ENCODE data around the gene LYRM4. TPM values are rescaled to one million over a fixed set of nuclear protein-coding genes. Genes with fewer than 3 reads are reported as not detected.

The LYRM4 gene
- total and polyA plus RNA-seq, 2 donors (not counting 1 experiment from before 2014, with no cell fraction given) = 14.5 to 31.9 TPM

DNA sequence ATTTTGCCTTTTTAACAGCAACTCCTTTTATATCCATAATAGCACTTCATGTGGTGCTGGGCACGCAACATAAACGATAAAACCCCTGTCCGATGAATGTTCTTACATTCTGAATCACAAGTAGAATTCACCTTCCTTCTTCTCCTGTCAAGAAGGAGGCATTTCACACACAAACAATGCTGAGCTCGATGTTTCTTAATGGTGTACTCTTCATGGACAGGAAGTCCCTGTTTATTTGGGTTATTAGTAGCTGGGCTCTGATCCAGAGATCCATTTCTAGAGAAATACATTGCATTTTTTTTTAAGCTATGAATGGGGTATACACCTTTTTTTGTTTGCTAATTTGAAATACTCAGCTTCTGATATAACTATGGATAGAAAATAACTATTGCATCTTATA is 93.2 kb downstream of the LYRM4 start:
- Histone ChIP-seq H3K4me1 (ENCODE audit: control insufficient read depth, extremely low read depth, insufficient read depth, low read length) (no peaks in the 10 kb centered on the region), H3K9ac (ENCODE audit: insufficient read depth, low read length) (no peak overlapping the region), H2AFZ (ENCODE audit: low read length) (no peak overlapping the region), H3K9me3 (ENCODE audit: control insufficient read depth, insufficient read depth, low read depth, low read length) (no peaks in the 10 kb centered on the region), H3K4me2 (ENCODE audit: extremely low read depth, insufficient read depth, low read length) (no peak overlapping the region), H4K20me1 (ENCODE audit: control insufficient read depth, extremely low read depth, insufficient read depth, low read length) (no peaks in the 10 kb centered on the region), H3K36me3 (ENCODE audit: control insufficient read depth, insufficient read depth, low read length) (no peaks in the 10 kb centered on the region), H3K79me2 (ENCODE audit: control insufficient read depth, insufficient read depth, low read length) (no peaks in the 10 kb centered on the region), H3K27me3 (ENCODE audit: control insufficient read depth, insufficient read depth, low read length) (no peaks in the 10 kb centered on the region), H3K27ac (ENCODE audit: insufficient read depth, low read length) (no peak overlapping the region), H3K4me3 (replicated peaks in 1 of 4; ENCODE audit: control extremely low read depth in 1 of 4, insufficient read depth in 1 of 4, low read depth in 3 of 4, low read length in 4 of 4) (no peak overlapping the region)
- DNase-seq (ENCODE audit: low read depth in 2 of 2) = peak; percentile 26 to 63
- TF ChIP-seq, protein P1, sequence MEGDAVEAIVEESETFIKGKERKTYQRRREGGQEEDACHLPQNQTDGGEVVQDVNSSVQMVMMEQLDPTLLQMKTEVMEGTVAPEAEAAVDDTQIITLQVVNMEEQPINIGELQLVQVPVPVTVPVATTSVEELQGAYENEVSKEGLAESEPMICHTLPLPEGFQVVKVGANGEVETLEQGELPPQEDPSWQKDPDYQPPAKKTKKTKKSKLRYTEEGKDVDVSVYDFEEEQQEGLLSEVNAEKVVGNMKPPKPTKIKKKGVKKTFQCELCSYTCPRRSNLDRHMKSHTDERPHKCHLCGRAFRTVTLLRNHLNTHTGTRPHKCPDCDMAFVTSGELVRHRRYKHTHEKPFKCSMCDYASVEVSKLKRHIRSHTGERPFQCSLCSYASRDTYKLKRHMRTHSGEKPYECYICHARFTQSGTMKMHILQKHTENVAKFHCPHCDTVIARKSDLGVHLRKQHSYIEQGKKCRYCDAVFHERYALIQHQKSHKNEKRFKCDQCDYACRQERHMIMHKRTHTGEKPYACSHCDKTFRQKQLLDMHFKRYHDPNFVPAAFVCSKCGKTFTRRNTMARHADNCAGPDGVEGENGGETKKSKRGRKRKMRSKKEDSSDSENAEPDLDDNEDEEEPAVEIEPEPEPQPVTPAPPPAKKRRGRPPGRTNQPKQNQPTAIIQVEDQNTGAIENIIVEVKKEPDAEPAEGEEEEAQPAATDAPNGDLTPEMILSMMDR (conservative IDR thresholded peaks at IDR 0.05 in 1 of 2, IDR thresholded peaks at IDR 0.05 in 1 of 2; ENCODE audit: low read depth in 1 of 2, low read length in 2 of 2) = no peak
- TF ChIP-seq EZH2 (IDR thresholded peaks at IDR 0.05; ENCODE audit: low read length, missing control alignments) = no peak

DNA sequence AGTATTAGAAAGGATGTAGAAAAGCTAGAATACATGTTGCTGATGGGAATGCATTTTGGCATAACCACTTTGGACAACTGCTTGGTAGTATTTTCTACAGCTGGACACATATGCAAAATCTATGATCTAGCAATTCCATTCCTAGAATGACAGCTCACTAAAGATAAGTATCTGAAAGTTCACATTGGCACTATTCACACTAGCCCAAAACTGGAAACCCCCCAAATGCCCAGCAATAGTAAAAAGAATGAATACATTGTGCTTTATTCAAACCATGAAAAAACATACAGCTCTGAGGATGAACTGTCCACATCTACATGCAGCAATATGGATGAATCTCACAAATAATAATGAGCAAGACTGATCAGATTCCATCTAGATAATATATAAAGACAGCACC is 96.7 kb downstream of the LYRM4 start:
- Histone ChIP-seq H3K4me3 (replicated peaks in 1 of 4; ENCODE audit: control extremely low read depth in 1 of 4, insufficient read depth in 1 of 4, low read depth in 3 of 4, low read length in 4 of 4) (no peak overlapping the region), H3K4me2 (ENCODE audit: extremely low read depth, insufficient read depth, low read length) (no peak overlapping the region), H3K4me1 (ENCODE audit: control insufficient read depth, extremely low read depth, insufficient read depth, low read length) (no peaks in the 10 kb centered on the region), H4K20me1 (ENCODE audit: control insufficient read depth, extremely low read depth, insufficient read depth, low read length) (no peaks in the 10 kb centered on the region), H3K9me3 (ENCODE audit: control insufficient read depth, insufficient read depth, low read depth, low read length) (no peaks in the 10 kb centered on the region), H3K27ac (ENCODE audit: insufficient read depth, low read length) (no peak overlapping the region), H2AFZ (ENCODE audit: low read length) (no peak overlapping the region), H3K36me3 (ENCODE audit: control insufficient read depth, insufficient read depth, low read length) (no peaks in the 10 kb centered on the region), H3K27me3 (ENCODE audit: control insufficient read depth, insufficient read depth, low read length) (no peaks in the 10 kb centered on the region), H3K79me2 (ENCODE audit: control insufficient read depth, insufficient read depth, low read length) (no peaks in the 10 kb centered on the region), H3K9ac (ENCODE audit: insufficient read depth, low read length) (no peak overlapping the region)
- TF ChIP-seq EZH2 (IDR thresholded peaks at IDR 0.05; ENCODE audit: low read length, missing control alignments) = no peak
- no peak for DNase-seq (ENCODE audit: low read depth in 2 of 2)

DNA sequence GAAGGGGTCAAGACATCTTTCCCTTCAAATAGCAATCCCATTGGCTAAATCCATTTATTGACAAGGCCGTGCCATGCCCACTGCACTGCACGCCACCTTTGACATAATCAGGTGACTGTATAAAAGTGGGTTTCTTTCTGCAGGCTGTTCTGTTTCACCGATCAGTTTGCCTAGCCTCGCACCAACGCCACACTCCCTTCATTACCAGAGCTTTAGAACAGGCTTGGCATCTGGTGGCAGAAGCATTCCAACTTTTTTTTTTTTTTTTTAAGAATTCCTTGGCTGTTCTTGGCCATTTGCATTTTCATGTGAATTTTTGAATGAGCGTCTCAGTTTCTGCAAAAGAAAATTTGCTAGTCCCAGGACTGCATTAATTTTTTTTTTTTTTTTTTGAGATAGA is 97.5 kb downstream of the LYRM4 start:
- no peak overlapping the region for H3K4me2 ChIP-seq (ENCODE audit: extremely low read depth, insufficient read depth, low read length)
- H3K27me3 ChIP-seq (ENCODE audit: control insufficient read depth, insufficient read depth, low read length) = no peaks in the 10 kb centered on the region
- H4K20me1 ChIP-seq (ENCODE audit: control insufficient read depth, extremely low read depth, insufficient read depth, low read length) = no peaks in the 10 kb centered on the region
- H3K9ac ChIP-seq (ENCODE audit: insufficient read depth, low read length) = no peak overlapping the region
- TF ChIP-seq EZH2 (IDR thresholded peaks at IDR 0.05; ENCODE audit: low read length, missing control alignments) = no peak
- TF ChIP-seq, protein P1 (conservative IDR thresholded peaks at IDR 0.05 in 1 of 2, IDR thresholded peaks at IDR 0.05 in 1 of 2; ENCODE audit: low read depth in 1 of 2, low read length in 2 of 2) = no peak
- no peak overlapping the region for H2AFZ ChIP-seq (ENCODE audit: low read length)
- no peaks in the 10 kb centered on the region for H3K4me1 ChIP-seq (ENCODE audit: control insufficient read depth, extremely low read depth, insufficient read depth, low read length)
- no peaks in the 10 kb centered on the region for H3K79me2 ChIP-seq (ENCODE audit: control insufficient read depth, insufficient read depth, low read length)
- DNase-seq (ENCODE audit: low read depth in 2 of 2) = no peak
- no peaks in the 10 kb centered on the region for H3K9me3 ChIP-seq (ENCODE audit: control insufficient read depth, insufficient read depth, low read depth, low read length)
- H3K36me3 ChIP-seq (ENCODE audit: control insufficient read depth, insufficient read depth, low read length) = no peaks in the 10 kb centered on the region
- no peak overlapping the region for H3K4me3 ChIP-seq (replicated peaks in 1 of 4; ENCODE audit: control extremely low read depth in 1 of 4, insufficient read depth in 1 of 4, low read depth in 3 of 4, low read length in 4 of 4)
- H3K27ac ChIP-seq (ENCODE audit: insufficient read depth, low read length) = no peak overlapping the region
